HepG2 (cell line): ENCODE results near the gene SPOP. TPM values are rescaled to one million over a fixed set of nuclear protein-coding genes. Genes with fewer than 3 reads are reported as not detected.
A peak's percentile ranks its signal among the peaks of the same experiment; 100 is the strongest.

Source experiments
- ATAC-seq: fragments of 200-7000 bp; cut with Tn5 transposase; 3 replicates; pipeline ENCODE4 v1.9.1; 2020; ENCODE audit warnings: mild to moderate bottlenecking, moderate library complexity
- BruUV-seq: library from RNA; stranded (reverse); fragments of 400-500 nt; replicated peaks from 2 replicates; lab custom pipeline; 2021; lab: Mats Ljungman, UMichigan
- CTCF ChIA-PET: fragments of 300-600 bp; formaldehyde crosslinking; extraction: SDS; loops from one replicate; lab custom pipeline; 2021; ENCODE audit warnings: low total read pairs, inconsistent platforms, low intra/inter-chr PET ratio; lab: Yijun Ruan, JAX
- POLR2A ChIA-PET: fragments of 350-600 bp; sonication (Branson Sonifier 250); formaldehyde crosslinking; loops from one replicate; lab custom pipeline; 2020; ENCODE audit warnings: antibody characterized with exemption, inconsistent platforms; lab: Yijun Ruan, JAX
- DNase-seq: peaks from one replicate; pipeline ENCODE4 v3.0.0-alpha.2; 2015; ENCODE audit warnings: low spot score
- FAIRE-seq: peaks from 3 replicates; lab custom pipeline; 2011; peaks lifted over from hg19 to GRCh38; lab: Jason Lieb, UNC
- H2AFZ ChIP-seq: one replicate; pipeline ENCODE4 v1.6.1; 2011; ENCODE audit warnings: low read length, inconsistent platforms
- H3K27ac ChIP-seq: fragments of 300-600 bp; 3 replicates; pipeline ENCODE4 v1.8.0; 2011; ENCODE audit warnings: mixed run types, mild to moderate bottlenecking, mixed read lengths, low read length, inconsistent platforms; ENCODE audit not compliant: insufficient read depth; ENCODE audit errors: extremely low read length
- H3K27me3 ChIP-seq, 2 experiments: fragments of 200-600 bp in 1 of 2; 2 replicates in 1 of 2; 3 replicates in 1 of 2; pipeline versions ENCODE4 v1.6.0 to v1.8.0; 2011; ENCODE audit warnings: low read length in 2 of 2, mild to moderate bottlenecking in 2 of 2, moderate library complexity in 2 of 2, inconsistent platforms in 1 of 2; ENCODE audit not compliant: insufficient read depth in 2 of 2, control insufficient read depth in 1 of 2
- H3K36me3 ChIP-seq, 2 experiments: fragments of 200-600 bp in 1 of 2; replicated peaks in 1 of 2; 2 replicates in 1 of 2; 3 replicates in 1 of 2; pipeline versions ENCODE4 v1.5.1 to v1.8.0; 2011; ENCODE audit warnings: low read length in 2 of 2, inconsistent platforms in 1 of 2; ENCODE audit not compliant: insufficient read depth in 2 of 2, control insufficient read depth in 1 of 2
- H3K4me1 ChIP-seq: 2 replicates; pipeline ENCODE4 v1.5.1; 2012; ENCODE audit warnings: low read length, inconsistent platforms; ENCODE audit not compliant: insufficient read depth
- H3K4me2 ChIP-seq: 2 replicates; pipeline ENCODE4 v1.6.0; 2011; ENCODE audit warnings: low read depth, low read length, inconsistent platforms
- H3K4me3 ChIP-seq, 3 experiments: fragments of 200-600 bp in 1 of 3; sonication (generic), shearing (Covaris generic) in 1 of 3; replicated peaks in 1 of 3; 2 replicates each; pipeline ENCODE4 v1.5.1; 2011 to 2016; ENCODE audit warnings: low read length in 3 of 3, inconsistent platforms in 2 of 3, low read depth in 2 of 3, mild to moderate bottlenecking in 2 of 3, control low read depth in 1 of 3, mixed read lengths in 1 of 3; ENCODE audit not compliant: insufficient read depth in 1 of 3
- H3K79me2 ChIP-seq: one replicate; pipeline ENCODE4 v1.6.1; 2011; ENCODE audit warnings: low read length, inconsistent platforms; ENCODE audit not compliant: insufficient read depth
- H3K9ac ChIP-seq: 2 replicates; pipeline ENCODE4 v1.6.0; 2011; ENCODE audit warnings: mild to moderate bottlenecking, low read depth, low read length, inconsistent platforms; ENCODE audit not compliant: insufficient read depth
- H3K9me3 ChIP-seq: 2 replicates; pipeline ENCODE4 v1.5.1; 2012; ENCODE audit warnings: mild to moderate bottlenecking, low read length
- H4K20me1 ChIP-seq: 2 replicates; pipeline ENCODE4 v1.6.0; 2011; ENCODE audit warnings: inconsistent platforms, mild to moderate bottlenecking, low read length, moderate library complexity; ENCODE audit not compliant: insufficient read depth
- CBFB ChIP-seq: sonication (generic); formaldehyde crosslinking; IDR thresholded peaks from 2 replicates; pipeline ENCODE4 v1.4.0; 2020; ENCODE audit warnings: missing genetic modification reagents
- CHD4 ChIP-seq: fragments of 200-600 bp; sonication (generic); IDR thresholded peaks from 2 replicates; pipeline ENCODE4 v1.7.0; 2017; ENCODE audit warnings: mild to moderate bottlenecking, low read length, borderline replicate concordance
- MAFF ChIP-seq: IDR thresholded peaks from 2 replicates; pipeline ENCODE4 v1.6.1; 2011; ENCODE audit warnings: low read depth, low read length, improper control_type of control experiment
- MATR3 ChIP-seq: sonication (generic); formaldehyde crosslinking; IDR thresholded peaks from 2 replicates; pipeline ENCODE4 v1.4.0; 2020; ENCODE audit warnings: missing genetic modification reagents
- MBNL3 ChIP-seq: fragments of 250-450 bp; sonication (Bioruptor Pico); conservative IDR thresholded peaks from 2 replicates; pipeline ENCODE4 v1.8.0; 2022; ENCODE audit warnings: mild to moderate bottlenecking, inconsistent platforms
- PHF21A ChIP-seq: sonication (generic); formaldehyde crosslinking; IDR thresholded peaks from 2 replicates; pipeline ENCODE4 v1.5.0; 2020; ENCODE audit warnings: mild to moderate bottlenecking, missing genetic modification reagents
- RBM22 ChIP-seq: fragments of 200-400 bp; formaldehyde crosslinking; optimal IDR thresholded peaks from 2 replicates; pipeline ENCODE3; 2017; ENCODE audit warnings: mild to moderate bottlenecking, low read length, moderate library complexity
- THAP11 ChIP-seq: IDR thresholded peaks from 2 replicates; pipeline ENCODE4 v1.6.1; 2016; ENCODE audit warnings: missing biosample characterization, missing genetic modification reagents
- ZFY ChIP-seq: sonication (generic); formaldehyde crosslinking; IDR thresholded peaks from 2 replicates; pipeline ENCODE4 v1.4.0; 2020; ENCODE audit warnings: missing genetic modification reagents
- ZMYM3 ChIP-seq: sonication (generic); formaldehyde crosslinking; IDR thresholded peaks from 2 replicates; pipeline ENCODE4 v1.5.1; 2020; ENCODE audit warnings: mild to moderate bottlenecking, missing genetic modification reagents
- ZNF629 ChIP-seq: sonication (generic); formaldehyde crosslinking; conservative IDR thresholded peaks from 2 replicates; pipeline ENCODE4 v1.5.0; 2020; ENCODE audit warnings: missing genetic modification reagents
- ZNF644 ChIP-seq: IDR thresholded peaks from 2 replicates; pipeline ENCODE4 v1.6.1; 2016; ENCODE audit warnings: low read depth
- WGBS: methylation state at CpG from one replicate; pipeline ENCODE4 v1.1.6; 2017; ENCODE audit warnings: low lambda C conversion rate; 5-methylcytosine and 5-hydroxymethylcytosine counted together
- in situ Hi-C: cut with HindIII; loops from 2 replicates; pipeline ENCODE4 v1.10.0; 2017; ENCODE audit warnings: low pct_unique_long_range_greater_than_20kb; ENCODE audit not compliant: extremely low pct_ligation_motif_present
- intact Hi-C: fragments of 100-400 bp; cut with micrococcal nuclease; formaldehyde crosslinking; loops from one replicate; pipeline ENCODE4 v1.10.0; 2022; ENCODE audit not compliant: unreplicated experiment
- polyA plus RNA-seq, 8 experiments: library from polyadenylated mRNA; depleted of rRNA in 3 of 8; stranded (reverse) in 7 of 8; unstranded in 1 of 8; fragments of >200 nt; fragmentation: Illumina TruSeq in 4 of 8; extraction: Trizol in 4 of 8; gene quantifications; 2 replicates each; pipeline versions ENCODE4 v1.2.1 to v1.2.3, GENCODE V29; 2011 to 2016; ENCODE audit warnings: low read depth in 4 of 8, missing spikeins in 1 of 8, mixed read lengths in 1 of 8; ENCODE audit not compliant: insufficient read depth in 1 of 8
- total RNA-seq, 5 experiments: library from RNA; depleted of rRNA; stranded (reverse); fragments of >200 nt; fragmentation: Illumina TruSeq; extraction: Trizol; gene quantifications; 2 replicates each; pipeline ENCODE4 v1.2.3, GENCODE V29; 2016; ENCODE audit warnings: low read depth in 1 of 5
- TF ChIP-seq, protein P1 (sequence below): fragments of 450-650 bp; IDR thresholded peaks from 2 replicates; pipeline ENCODE4 v1.6.1; 2016

The SPOP gene
- total and polyA plus RNA-seq, 2 of the 13 experiments (the other 11 are each of a cell fraction or from before 2014, with no cell fraction given) = 52.8 to 60.8 TPM

DNA sequence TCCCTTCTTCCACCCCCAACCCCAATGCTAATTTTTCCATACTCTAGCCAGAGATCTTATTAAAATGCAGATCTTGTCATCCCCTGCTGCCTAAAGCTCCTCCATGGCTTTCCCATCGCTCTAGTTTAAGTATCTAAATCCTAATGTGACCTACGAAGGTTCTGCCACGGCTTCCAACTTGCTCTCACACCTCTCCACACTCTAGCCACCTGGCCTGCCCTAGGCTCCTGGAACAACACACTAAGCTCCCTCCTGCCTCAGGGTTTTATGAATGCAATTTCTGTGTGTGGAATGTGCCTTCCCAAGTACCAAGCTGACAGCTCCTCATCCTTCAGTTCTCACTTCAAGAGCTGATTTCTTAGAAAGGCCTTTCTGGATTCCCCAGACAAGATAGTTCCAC is 85.6 kb downstream of the SPOP start:
- in situ Hi-C loops = no loop called here
- FAIRE-seq = no peak
- H3K36me3 ChIP-seq = peaks cover 0 to 6% of the 10 kb centered on the region in 2 experiments; a peak in 2 of 5 replicates
- no TSS peak for BruUV-seq
- DNase-seq = no peak
- ChIA-PET CTCF (interaction anchor here (0.6 kb wide), 1 partner anchor 24 kb away, joined by 3 read pairs; no protein-coding TSS in a partner anchor), POLR2A (no interaction called here)
- no peaks in the 10 kb centered on the region for H4K20me1 ChIP-seq
- H3K4me2 ChIP-seq = no peak overlapping the region
- no peak for ATAC-seq
- H3K4me1 ChIP-seq = peaks cover 30% of the 10 kb centered on the region
- no peak for TF ChIP-seq MBNL3
- TF ChIP-seq RBM22 = peak; percentile 72
- TF ChIP-seq MATR3 = no peak
- no peak for TF ChIP-seq CBFB (CRISPR knock-in tag)
- no peak for TF ChIP-seq THAP11 (CRISPR knock-in tag)
- TF ChIP-seq, protein P1, sequence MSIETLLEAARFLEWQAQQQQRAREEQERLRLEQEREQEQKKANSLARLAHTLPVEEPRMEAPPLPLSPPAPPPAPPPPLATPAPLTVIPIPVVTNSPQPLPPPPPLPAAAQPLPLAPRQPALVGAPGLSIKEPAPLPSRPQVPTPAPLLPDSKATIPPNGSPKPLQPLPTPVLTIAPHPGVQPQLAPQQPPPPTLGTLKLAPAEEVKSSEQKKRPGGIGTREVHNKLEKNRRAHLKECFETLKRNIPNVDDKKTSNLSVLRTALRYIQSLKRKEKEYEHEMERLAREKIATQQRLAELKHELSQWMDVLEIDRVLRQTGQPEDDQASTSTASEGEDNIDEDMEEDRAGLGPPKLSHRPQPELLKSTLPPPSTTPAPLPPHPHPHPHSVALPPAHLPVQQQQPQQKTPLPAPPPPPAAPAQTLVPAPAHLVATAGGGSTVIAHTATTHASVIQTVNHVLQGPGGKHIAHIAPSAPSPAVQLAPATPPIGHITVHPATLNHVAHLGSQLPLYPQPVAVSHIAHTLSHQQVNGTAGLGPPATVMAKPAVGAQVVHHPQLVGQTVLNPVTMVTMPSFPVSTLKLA = no peak
- no peak for TF ChIP-seq ZNF644 (CRISPR knock-in tag)
- no peak for TF ChIP-seq PHF21A (CRISPR knock-in tag)
- TF ChIP-seq ZFY (CRISPR knock-in tag) = no peak
- no peak overlapping the region for H2AFZ ChIP-seq
- no peaks in the 10 kb centered on the region for H3K9me3 ChIP-seq
- no peaks in the 10 kb centered on the region for H3K79me2 ChIP-seq
- no peak overlapping the region for H3K27ac ChIP-seq
- H3K4me3 ChIP-seq = no peak overlapping the region
- H3K9ac ChIP-seq = no peak overlapping the region
- WGBS = 97% methylated on average over 3 of the region's 3 CpGs
- intact Hi-C loops = no loop called here
- no peaks in the 10 kb centered on the region for H3K27me3 ChIP-seq

DNA sequence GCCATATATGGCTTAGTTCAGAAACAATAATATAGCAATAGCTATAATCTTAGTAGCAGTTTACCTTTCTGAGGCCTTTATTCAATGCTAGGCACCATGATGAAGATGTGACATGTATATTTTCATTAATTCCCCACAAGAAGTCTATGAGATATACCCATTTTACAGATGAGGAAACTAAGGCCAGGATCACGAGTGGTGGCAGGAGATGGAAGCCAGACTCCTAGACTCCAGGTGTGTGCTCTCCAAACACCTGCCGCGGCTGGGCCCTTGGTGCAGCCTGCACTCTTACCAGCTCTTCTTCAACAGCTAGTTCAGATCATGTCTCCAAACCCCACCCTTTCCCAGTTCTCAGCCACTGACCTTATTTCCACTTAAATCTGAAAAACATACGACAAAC is 87.0 kb downstream of the SPOP start:
- Histone ChIP-seq H4K20me1 (no peaks in the 10 kb centered on the region), H3K36me3 (peaks cover 0 to 5% of the 10 kb centered on the region in 2 experiments; a peak in 1 of 5 replicates), H3K4me3 (no peak overlapping the region), H3K27me3 (no peaks in the 10 kb centered on the region), H3K9ac (no peak overlapping the region), H3K4me2 (no peak overlapping the region), H2AFZ (no peak overlapping the region), H3K79me2 (no peaks in the 10 kb centered on the region), H3K9me3 (no peaks in the 10 kb centered on the region), H3K4me1 (peaks cover 16% of the 10 kb centered on the region), H3K27ac (no peak overlapping the region)
- no TSS peak for BruUV-seq
- in situ Hi-C loops = no loop called here
- 91% methylated on average over 4 of the region's 4 CpGs for WGBS
- intact Hi-C loops = no loop called here
- ATAC-seq (no peak), FAIRE-seq (no peak), DNase-seq (no peak)
- TF ChIP-seq ZMYM3 (CRISPR knock-in tag) (peak; percentile 32; the same call in 1 of the 2 replicates), MAFF (no peak), CHD4 (peak; percentile 62; the same call in 1 of the 2 replicates), ZNF629 (peak; percentile 91)
- ChIA-PET CTCF (no interaction called here), POLR2A (no interaction called here)
